PFSK-1 (cell line): ENCODE data around the gene ADGRB2.

ENCODE experiments used
- FOXP2 ChIP-seq: optimal IDR thresholded peaks from 2 replicates; pipeline ENCODE3; 2011; ENCODE audit warnings: borderline replicate concordance, control low read depth, inconsistent platforms; ENCODE audit not compliant: insufficient read depth; ENCODE audit errors: extremely low read length, extremely low read depth
- POLR2AphosphoS5 ChIP-seq: IDR thresholded peaks from 2 replicates; pipeline ENCODE4 v1.6.1; 2012; ENCODE audit warnings: low read depth, mild to moderate bottlenecking, control low read depth, low read length, moderate library complexity
- SIN3A ChIP-seq: IDR thresholded peaks from 2 replicates; pipeline ENCODE4 v1.6.1; 2012; ENCODE audit warnings: mild to moderate bottlenecking, low read length, moderate library complexity, borderline replicate concordance; ENCODE audit not compliant: insufficient read depth
- TAF1 ChIP-seq: IDR thresholded peaks from 2 replicates; pipeline ENCODE4 v1.6.1; 2012; ENCODE audit warnings: low read length, control low read depth, borderline replicate concordance; ENCODE audit not compliant: insufficient read depth
- TF ChIP-seq, protein P1 (sequence below), 2 experiments: IDR thresholded peaks; 2 replicates each; pipeline versions ENCODE4 v1.6.1 to v1.8.0; 2011 to 2012; ENCODE audit warnings: low read depth in 2 of 2, low read length in 2 of 2, control low read depth in 1 of 2, inconsistent platforms in 1 of 2, mild to moderate bottlenecking in 1 of 2, moderate library complexity in 1 of 2; ENCODE audit not compliant: insufficient read depth in 1 of 2

Gene ADGRB2

DNA sequence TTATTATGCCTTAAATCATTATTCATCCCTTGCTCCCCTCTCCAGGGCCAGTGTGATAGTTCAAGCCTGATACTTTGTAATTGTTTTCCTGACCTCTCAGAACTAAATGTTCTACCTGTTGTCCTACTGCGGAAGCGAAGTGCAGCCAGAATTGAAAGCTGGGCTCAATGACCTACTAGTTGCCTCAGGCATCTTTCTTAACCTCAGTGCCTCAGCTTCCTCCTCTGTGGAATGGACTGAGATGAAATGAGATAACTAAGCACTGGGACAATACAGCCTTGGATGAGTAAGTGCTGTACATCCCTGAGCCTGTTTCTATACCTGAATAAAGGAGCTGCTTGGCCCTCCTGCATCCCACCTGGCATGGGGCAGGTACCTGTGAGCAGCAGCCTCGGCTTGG is 86.7 kb downstream of the ADGRB2 start:
- TF ChIP-seq, protein P1, sequence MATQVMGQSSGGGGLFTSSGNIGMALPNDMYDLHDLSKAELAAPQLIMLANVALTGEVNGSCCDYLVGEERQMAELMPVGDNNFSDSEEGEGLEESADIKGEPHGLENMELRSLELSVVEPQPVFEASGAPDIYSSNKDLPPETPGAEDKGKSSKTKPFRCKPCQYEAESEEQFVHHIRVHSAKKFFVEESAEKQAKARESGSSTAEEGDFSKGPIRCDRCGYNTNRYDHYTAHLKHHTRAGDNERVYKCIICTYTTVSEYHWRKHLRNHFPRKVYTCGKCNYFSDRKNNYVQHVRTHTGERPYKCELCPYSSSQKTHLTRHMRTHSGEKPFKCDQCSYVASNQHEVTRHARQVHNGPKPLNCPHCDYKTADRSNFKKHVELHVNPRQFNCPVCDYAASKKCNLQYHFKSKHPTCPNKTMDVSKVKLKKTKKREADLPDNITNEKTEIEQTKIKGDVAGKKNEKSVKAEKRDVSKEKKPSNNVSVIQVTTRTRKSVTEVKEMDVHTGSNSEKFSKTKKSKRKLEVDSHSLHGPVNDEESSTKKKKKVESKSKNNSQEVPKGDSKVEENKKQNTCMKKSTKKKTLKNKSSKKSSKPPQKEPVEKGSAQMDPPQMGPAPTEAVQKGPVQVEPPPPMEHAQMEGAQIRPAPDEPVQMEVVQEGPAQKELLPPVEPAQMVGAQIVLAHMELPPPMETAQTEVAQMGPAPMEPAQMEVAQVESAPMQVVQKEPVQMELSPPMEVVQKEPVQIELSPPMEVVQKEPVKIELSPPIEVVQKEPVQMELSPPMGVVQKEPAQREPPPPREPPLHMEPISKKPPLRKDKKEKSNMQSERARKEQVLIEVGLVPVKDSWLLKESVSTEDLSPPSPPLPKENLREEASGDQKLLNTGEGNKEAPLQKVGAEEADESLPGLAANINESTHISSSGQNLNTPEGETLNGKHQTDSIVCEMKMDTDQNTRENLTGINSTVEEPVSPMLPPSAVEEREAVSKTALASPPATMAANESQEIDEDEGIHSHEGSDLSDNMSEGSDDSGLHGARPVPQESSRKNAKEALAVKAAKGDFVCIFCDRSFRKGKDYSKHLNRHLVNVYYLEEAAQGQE (IDR thresholded peaks at IDR 0.05; ENCODE audit: insufficient read depth in 1 of 2, low read depth in 2 of 2, low read length in 2 of 2): no peak
- TF ChIP-seq POLR2AphosphoS5 (no peak), TAF1 (no peak), FOXP2 (no peak), SIN3A (no peak)
